Astrocyte of the spinal cord (primary cell): Measurements from ENCODE around the gene MSMO1.
"Not testable (repeated sequence)": the region's sequence is repeated elsewhere in the genome, so short reads cannot be mapped to it uniquely, and the experiment has no call there.

Experiments used
- DNase-seq: peaks from one replicate; pipeline ENCODE4 v3.0.0; 2011; ENCODE audit warnings: low read depth, low spot score
- H3K4me3 ChIP-seq: 2 replicates; pipeline ENCODE4 v1.5.1; 2011; ENCODE audit warnings: low read depth, mild to moderate bottlenecking, low read length, moderate library complexity
- in situ Hi-C: cut with HindIII; loops from 2 replicates; pipeline ENCODE4 v1.10.0; 2017; ENCODE audit warnings: low sequenced_read_pairs
- TF ChIP-seq, protein P1 (sequence below): IDR thresholded peaks from 2 replicates; pipeline ENCODE4 v1.5.1; 2012; ENCODE audit warnings: low read depth, mild to moderate bottlenecking, low read length, inconsistent platforms

Gene MSMO1

DNA sequence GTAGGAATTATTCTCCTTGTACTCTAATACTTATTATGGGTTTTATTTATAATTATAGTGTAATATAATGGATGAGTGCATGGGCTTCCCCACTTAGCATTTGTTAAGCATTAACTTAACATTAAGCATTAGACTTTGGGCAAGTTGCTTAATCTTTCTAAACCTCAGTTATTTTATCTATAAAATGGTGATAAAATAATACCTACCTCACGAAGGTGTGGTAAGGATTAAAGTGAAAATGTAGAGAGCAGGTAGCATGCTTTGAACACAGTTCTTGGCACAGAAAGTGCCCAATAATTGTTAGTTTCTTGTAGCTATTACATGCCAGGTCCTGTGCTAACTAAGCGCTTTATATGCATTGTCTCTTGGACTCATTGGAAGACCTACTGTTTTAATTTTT is 2.6 kb downstream of the MSMO1 start:
- in situ Hi-C loops: no loop called here

DNA sequence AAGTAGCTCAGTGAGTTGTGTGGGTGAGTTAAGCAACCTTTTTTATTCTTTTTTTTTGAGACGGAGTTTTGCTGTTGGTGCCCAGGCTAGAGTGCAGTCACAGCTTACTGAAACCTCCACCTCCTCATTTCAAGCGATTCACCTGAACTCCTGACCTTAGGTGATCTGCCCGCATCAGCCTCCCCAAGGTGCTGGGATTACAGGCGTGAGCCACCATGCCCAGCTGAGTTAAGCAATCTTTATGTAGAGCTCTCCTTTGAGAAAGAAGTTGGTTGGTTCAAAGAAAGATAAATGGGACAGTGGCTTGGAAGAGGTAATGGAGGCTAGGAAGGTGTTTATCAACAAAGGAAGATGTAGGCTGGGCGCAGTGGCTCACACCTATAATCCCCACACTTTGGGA is 3.2 kb downstream of the MSMO1 start:
- H3K4me3 ChIP-seq: peak overlapping the region; percentile 90
- no peak for DNase-seq
- TF ChIP-seq, protein P1, sequence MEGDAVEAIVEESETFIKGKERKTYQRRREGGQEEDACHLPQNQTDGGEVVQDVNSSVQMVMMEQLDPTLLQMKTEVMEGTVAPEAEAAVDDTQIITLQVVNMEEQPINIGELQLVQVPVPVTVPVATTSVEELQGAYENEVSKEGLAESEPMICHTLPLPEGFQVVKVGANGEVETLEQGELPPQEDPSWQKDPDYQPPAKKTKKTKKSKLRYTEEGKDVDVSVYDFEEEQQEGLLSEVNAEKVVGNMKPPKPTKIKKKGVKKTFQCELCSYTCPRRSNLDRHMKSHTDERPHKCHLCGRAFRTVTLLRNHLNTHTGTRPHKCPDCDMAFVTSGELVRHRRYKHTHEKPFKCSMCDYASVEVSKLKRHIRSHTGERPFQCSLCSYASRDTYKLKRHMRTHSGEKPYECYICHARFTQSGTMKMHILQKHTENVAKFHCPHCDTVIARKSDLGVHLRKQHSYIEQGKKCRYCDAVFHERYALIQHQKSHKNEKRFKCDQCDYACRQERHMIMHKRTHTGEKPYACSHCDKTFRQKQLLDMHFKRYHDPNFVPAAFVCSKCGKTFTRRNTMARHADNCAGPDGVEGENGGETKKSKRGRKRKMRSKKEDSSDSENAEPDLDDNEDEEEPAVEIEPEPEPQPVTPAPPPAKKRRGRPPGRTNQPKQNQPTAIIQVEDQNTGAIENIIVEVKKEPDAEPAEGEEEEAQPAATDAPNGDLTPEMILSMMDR: no peak
- in situ Hi-C loops: no loop called here

More for the DNA sequence above, 2.6 kb downstream of the MSMO1 start:
- DNase-seq: no peak
- TF ChIP-seq, protein P1: no peak
- H3K4me3 ChIP-seq: peak overlapping the region; percentile 90

DNA sequence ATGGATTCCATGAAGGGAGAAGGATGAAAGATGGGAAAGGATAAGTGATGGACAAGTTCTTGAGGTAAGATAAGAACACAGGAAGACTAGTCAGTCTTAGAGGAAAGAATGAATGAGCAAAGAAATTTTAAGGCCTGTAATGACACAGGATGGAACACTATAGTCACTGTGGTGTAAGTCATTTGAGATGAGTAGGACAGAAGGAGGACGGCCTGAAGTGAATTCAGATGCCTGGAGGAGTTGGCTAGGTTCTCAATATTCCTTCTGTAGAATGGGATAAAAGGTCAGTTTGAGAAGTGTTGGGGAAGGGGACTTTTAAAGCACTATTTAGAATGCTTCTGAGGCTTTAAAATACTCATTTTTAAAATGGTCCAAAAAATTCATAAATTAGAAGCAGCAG is 3.9 kb downstream of the MSMO1 start:
- TF ChIP-seq, protein P1: no peak
- H3K4me3 ChIP-seq: peak overlapping the region; percentile 28
- in situ Hi-C loops: no loop called here
- DNase-seq: no peak

DNA sequence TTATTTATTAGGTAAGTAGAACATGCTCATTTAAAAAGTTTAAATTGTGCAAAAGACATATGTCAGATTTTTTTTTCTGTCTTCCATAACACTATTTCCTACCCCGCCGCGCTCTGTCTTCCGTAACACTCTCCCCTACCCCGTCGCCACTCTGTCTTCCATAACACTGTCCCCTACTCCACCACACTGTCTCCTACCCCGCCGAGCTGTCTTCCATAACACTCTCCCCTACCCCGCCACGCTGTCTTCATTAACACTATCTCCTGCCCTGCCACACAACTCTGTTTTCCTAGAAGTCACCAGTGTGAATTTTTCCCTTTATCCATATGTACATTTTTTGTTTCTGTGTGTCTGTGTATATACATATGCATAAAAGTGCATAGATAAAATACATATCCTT is 4.4 kb downstream of the MSMO1 start:
- peak; percentile 6 for DNase-seq
- TF ChIP-seq, protein P1: no peak
- H3K4me3 ChIP-seq: peak overlapping the region; percentile 28
- in situ Hi-C loops: no loop called here

DNA sequence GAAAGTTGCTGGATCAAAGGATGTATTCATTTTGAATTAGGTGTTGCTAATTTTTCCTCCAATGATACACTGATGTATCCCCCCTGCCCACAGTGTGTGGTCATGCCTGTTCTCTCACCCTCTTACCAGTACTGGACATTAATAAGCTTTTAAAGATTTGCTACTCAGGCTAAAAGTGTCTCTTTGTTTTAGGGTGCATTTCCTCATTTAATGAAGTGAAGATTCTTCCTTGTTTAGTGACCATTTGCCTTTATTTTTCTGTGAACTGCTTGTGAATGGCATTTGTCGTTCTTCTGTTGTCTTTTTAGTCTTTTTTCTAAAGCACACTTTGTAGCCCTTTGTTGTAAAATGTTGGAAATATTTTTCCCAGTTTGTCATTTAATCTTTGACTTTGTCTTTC is 5.0 kb downstream of the MSMO1 start:
- in situ Hi-C loops: no loop called here
- H3K4me3 ChIP-seq: no peak overlapping the region
- no peak for DNase-seq
- TF ChIP-seq, protein P1: no peak

DNA sequence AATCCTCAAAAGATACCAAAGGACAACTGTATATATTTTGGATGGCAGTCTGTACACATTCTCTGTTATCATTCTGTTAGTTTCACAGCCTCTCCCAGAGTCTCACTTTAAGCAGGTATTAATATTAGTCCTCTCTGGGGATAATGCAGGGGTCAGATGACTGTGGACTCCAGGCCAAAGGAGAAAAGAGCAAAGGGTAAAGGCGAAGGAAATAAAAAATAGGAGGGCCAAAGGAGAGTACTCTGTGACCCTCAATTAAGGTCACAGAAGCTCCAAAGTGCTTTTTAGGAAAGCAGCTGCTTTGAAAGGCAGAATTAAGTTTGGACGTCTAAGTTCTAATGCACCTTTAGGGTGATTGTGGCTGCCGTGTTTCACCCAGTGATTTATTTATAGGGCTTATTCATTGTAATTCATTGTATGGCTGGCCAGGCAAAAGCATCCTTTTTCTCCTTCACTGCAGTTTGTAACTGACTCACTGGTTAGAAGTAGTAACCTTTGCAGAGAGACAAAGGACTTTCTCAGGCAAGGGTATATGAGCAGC is 7.8 kb downstream of the MSMO1 start:
- no peak overlapping the region for H3K4me3 ChIP-seq
- TF ChIP-seq, protein P1: no peak
- in situ Hi-C loops: no loop called here
- DNase-seq: no peak

DNA sequence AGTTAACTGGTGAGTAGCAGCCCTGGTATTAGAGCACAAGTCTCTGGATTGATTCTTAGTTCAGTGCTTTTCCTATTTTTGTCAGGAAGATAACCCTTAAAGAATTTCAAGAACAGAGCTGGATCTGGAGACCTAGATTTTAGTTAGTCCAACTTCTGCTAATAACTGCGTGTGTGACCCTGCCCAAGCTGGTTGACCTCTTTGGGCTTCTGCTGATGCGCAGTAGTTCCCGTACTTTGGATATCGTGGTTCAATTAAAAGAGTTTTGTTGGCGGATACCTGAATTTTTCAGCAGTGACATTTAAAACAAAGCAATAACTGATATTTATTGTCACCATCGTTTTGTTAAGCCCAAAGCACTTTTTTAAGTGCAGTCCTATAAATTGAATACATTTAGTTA is 9.3 kb downstream of the MSMO1 start:
- in situ Hi-C loops: no loop called here
- no peak overlapping the region for H3K4me3 ChIP-seq
- TF ChIP-seq, protein P1: no peak
- DNase-seq: no peak

DNA sequence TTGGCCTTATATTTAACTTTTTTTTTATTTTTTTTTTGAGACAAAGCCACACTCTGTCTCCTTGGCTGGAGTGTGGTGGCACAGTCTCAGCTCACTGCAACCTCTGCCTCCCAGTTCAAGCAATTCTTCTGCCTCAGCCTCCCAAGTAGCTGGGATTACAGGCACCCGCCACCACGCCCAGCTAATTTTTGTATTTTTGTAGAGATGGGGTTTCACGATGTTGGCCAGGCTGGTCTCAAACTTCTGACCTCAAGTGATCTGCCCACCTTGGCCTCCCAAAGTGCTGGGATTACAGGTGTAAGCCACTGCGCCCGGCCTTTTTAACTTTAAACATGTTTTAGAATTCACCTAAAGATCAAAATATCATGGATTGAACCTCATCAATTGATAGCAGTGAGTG is 14.9 kb downstream of the MSMO1 start:
- H3K4me3 ChIP-seq, in situ Hi-C loops, DNase-seq: not testable (repeated sequence)
